CD14-positive monocyte (primary cell): ENCODE data around the gene TSHZ2. TPM values are rescaled to one million over a fixed set of nuclear protein-coding genes. Genes with fewer than 3 reads are reported as not detected.

Source experiments
- DNase-seq, 3 donors: peaks; one replicate each; pipeline ENCODE4 v3.0.0-alpha.2; 2011 to 2022
- H2AFZ ChIP-seq: 2 replicates; pipeline ENCODE4 v1.6.0; 2012; ENCODE audit warnings: mild to moderate bottlenecking, low read depth, low read length, inconsistent platforms; ENCODE audit not compliant: insufficient read depth, poor library complexity, severe bottlenecking
- H3K27ac ChIP-seq, 2 donors: 1 replicate in 1 of 2; 2 replicates in 1 of 2; pipeline ENCODE4 v1.5.1; 2012 to 2013; ENCODE audit warnings: low read length in 2 of 2, control low read depth in 1 of 2, inconsistent platforms in 1 of 2, low read depth in 1 of 2, mild to moderate bottlenecking in 1 of 2
- H3K27me3 ChIP-seq, 2 donors: one replicate each; pipeline versions ENCODE4 v1.6.0 to v1.6.1; 2011 to 2013; ENCODE audit warnings: low read length in 2 of 2; ENCODE audit not compliant: control insufficient read depth in 2 of 2, insufficient read depth in 2 of 2
- H3K36me3 ChIP-seq, 2 donors: replicated peaks in 1 of 2; 1 replicate in 1 of 2; 2 replicates in 1 of 2; pipeline versions ENCODE4 v1.5.1 to v1.6.1; 2012 to 2013; ENCODE audit warnings: low read length in 2 of 2, control low read depth in 1 of 2, inconsistent platforms in 1 of 2, mild to moderate bottlenecking in 1 of 2; ENCODE audit not compliant: insufficient read depth in 2 of 2, control insufficient read depth in 1 of 2
- H3K4me1 ChIP-seq, 2 donors: 1 replicate in 1 of 2; 2 replicates in 1 of 2; pipeline versions ENCODE4 v1.5.1 to v1.6.1; 2012 to 2013; ENCODE audit warnings: low read length in 2 of 2, control low read depth in 1 of 2, inconsistent platforms in 1 of 2, mild to moderate bottlenecking in 1 of 2, moderate library complexity in 1 of 2; ENCODE audit not compliant: insufficient read depth in 2 of 2, control insufficient read depth in 1 of 2
- H3K4me2 ChIP-seq: replicated peaks from 2 replicates; pipeline ENCODE3; 2012; ENCODE audit warnings: low read length, moderate library complexity, mild to moderate bottlenecking; ENCODE audit not compliant: poor library complexity, severe bottlenecking; ENCODE audit errors: extremely low read depth
- H3K4me3 ChIP-seq, 3 experiments: fragments of 200-600 bp in 1 of 3; sonication (generic) in 1 of 3; replicated peaks in 1 of 3; 1 replicate in 2 of 3; 2 replicates in 1 of 3; pipeline ENCODE4 v1.5.1; 2011 to 2013; ENCODE audit warnings: low read length in 3 of 3, mild to moderate bottlenecking in 3 of 3, control low read depth in 2 of 3, low read depth in 2 of 3, inconsistent platforms in 1 of 3, moderate library complexity in 1 of 3
- H3K79me2 ChIP-seq: 2 replicates; pipeline ENCODE4 v1.6.0; 2012; ENCODE audit warnings: mild to moderate bottlenecking, control low read depth, inconsistent platforms, low read length, moderate library complexity; ENCODE audit not compliant: insufficient read depth
- H3K9ac ChIP-seq: 2 replicates; pipeline ENCODE4 v1.6.0; 2017; ENCODE audit warnings: low read length, mild to moderate bottlenecking; ENCODE audit not compliant: insufficient read depth, poor library complexity, severe bottlenecking
- H3K9me3 ChIP-seq, 2 donors: replicated peaks in 1 of 2; 1 replicate in 1 of 2; 2 replicates in 1 of 2; pipeline versions ENCODE4 v1.5.1 to v1.6.1; 2012 to 2013; ENCODE audit warnings: low read length in 2 of 2, control low read depth in 1 of 2; ENCODE audit not compliant: control insufficient read depth in 1 of 2, insufficient read depth in 1 of 2
- H4K20me1 ChIP-seq: 2 replicates; pipeline ENCODE4 v1.6.0; 2012; ENCODE audit warnings: mild to moderate bottlenecking, low read length, control low read depth, moderate library complexity; ENCODE audit not compliant: insufficient read depth
- H3K27ac Mint-ChIP-seq, 7 donors: one replicate each; pipeline ENCODE4 v1.8.0; 2020; ENCODE audit warnings: mild to moderate bottlenecking in 7 of 7, mixed read lengths in 7 of 7, moderate library complexity in 6 of 7, inconsistent platforms in 2 of 7
- H3K27me3 Mint-ChIP-seq, 3 donors: one replicate each; pipeline ENCODE4 v1.8.0; 2021 to 2022; ENCODE audit warnings: low read depth in 3 of 3, mild to moderate bottlenecking in 3 of 3, mixed read lengths in 3 of 3, moderate library complexity in 3 of 3, inconsistent platforms in 1 of 3
- H3K36me3 Mint-ChIP-seq, 2 donors: one replicate each; pipeline ENCODE4 v1.8.0; 2020; ENCODE audit warnings: mixed read lengths in 2 of 2, inconsistent platforms in 1 of 2, mild to moderate bottlenecking in 1 of 2
- H3K4me1 Mint-ChIP-seq: one replicate; pipeline ENCODE4 v1.8.0; 2020; ENCODE audit warnings: mild to moderate bottlenecking, mixed read lengths
- H3K4me3 Mint-ChIP-seq, 2 donors: one replicate each; pipeline ENCODE4 v1.8.0; 2020; ENCODE audit warnings: mild to moderate bottlenecking in 2 of 2, mixed read lengths in 2 of 2, moderate library complexity in 1 of 2
- H3K9me3 Mint-ChIP-seq, 7 donors: one replicate each; pipeline ENCODE4 v1.8.0; 2020 to 2022; ENCODE audit warnings: mixed read lengths in 7 of 7, mild to moderate bottlenecking in 6 of 7, moderate library complexity in 6 of 7, inconsistent platforms in 2 of 7
- WGBS: methylation state at CpG from one replicate; pipeline ENCODE4 v1.1.5; 2013; ENCODE audit warnings: missing lambda C conversion rate; ENCODE audit not compliant: insufficient coverage; 5-methylcytosine and 5-hydroxymethylcytosine counted together
- intact Hi-C, 2 donors: fragments of 100-400 bp; cut with micrococcal nuclease; formaldehyde crosslinking; loops; one replicate each; pipeline versions ENCODE4 v1.15.0 to v1.15.1; 2023
- polyA plus RNA-seq, 3 donors: library from polyadenylated mRNA; depleted of rRNA in 1 of 3; unstranded in 2 of 3; stranded (reverse) in 1 of 3; fragments of 300-500 nt in 2 of 3; fragments of >200 nt in 1 of 3; fragmentation: Illumina TruSeq in 2 of 3; gene quantifications; 1 replicate in 2 of 3; 2 replicates in 1 of 3; pipeline ENCODE4 v1.2.3, GENCODE V29; 2012 to 2021
- TF ChIP-seq, protein P1 (sequence below): fragments of 200-600 bp; IDR thresholded peaks from one replicate; pipeline ENCODE4 v1.8.0; 2022; ENCODE audit warnings: antibody characterized with exemption, mild to moderate bottlenecking

The TSHZ2 gene
- polyA plus RNA-seq, 3 donors = not detected

DNA sequence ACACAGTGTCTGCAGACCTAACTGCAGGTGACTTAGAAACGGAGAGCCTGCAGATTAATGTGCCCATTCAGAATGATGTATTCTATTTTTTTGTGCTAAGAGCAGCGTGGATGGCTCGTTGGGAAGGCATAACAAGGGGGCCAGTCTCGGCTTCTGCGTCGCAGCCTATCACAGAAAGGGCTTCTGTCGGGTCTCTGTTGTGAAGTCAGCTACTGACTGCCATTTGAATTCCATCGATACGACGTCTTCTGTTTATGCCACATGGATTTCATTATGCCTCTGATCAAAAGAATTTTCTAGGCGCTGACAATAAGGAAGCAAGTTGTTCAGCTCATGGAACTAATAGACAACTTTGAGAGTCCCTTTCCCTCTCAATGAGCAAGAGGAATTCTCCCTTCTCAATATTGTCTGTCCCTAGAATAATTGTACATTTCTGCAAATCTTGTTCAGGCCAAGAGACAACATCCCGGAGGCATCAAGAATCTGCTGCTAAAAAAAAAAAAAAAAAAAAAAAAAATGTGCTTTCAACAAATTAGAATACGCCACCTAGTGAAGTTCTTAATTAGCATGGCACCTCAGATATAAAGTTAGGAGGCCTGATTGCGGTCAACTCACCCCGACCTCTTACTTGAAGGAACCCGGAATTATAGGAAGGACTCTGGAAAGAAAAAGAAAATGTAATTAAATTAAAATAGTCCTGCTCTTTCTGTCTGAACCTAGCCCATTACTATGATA is 223.9 kb downstream of the TSHZ2 start:
- Histone ChIP-seq H3K27ac (no peak overlapping the region), H4K20me1 (no peaks in the 10 kb centered on the region), H3K36me3 (no peaks in the 10 kb centered on the region), H3K79me2 (no peaks in the 10 kb centered on the region), H3K9me3 (no peaks in the 10 kb centered on the region), H3K9ac (no peak overlapping the region), H3K4me3 (no peak overlapping the region), H3K27me3 (no peaks in the 10 kb centered on the region), H3K4me2 (no peak overlapping the region), H2AFZ (no peak overlapping the region), H3K4me1 (no peaks in the 10 kb centered on the region)
- TF ChIP-seq, protein P1, sequence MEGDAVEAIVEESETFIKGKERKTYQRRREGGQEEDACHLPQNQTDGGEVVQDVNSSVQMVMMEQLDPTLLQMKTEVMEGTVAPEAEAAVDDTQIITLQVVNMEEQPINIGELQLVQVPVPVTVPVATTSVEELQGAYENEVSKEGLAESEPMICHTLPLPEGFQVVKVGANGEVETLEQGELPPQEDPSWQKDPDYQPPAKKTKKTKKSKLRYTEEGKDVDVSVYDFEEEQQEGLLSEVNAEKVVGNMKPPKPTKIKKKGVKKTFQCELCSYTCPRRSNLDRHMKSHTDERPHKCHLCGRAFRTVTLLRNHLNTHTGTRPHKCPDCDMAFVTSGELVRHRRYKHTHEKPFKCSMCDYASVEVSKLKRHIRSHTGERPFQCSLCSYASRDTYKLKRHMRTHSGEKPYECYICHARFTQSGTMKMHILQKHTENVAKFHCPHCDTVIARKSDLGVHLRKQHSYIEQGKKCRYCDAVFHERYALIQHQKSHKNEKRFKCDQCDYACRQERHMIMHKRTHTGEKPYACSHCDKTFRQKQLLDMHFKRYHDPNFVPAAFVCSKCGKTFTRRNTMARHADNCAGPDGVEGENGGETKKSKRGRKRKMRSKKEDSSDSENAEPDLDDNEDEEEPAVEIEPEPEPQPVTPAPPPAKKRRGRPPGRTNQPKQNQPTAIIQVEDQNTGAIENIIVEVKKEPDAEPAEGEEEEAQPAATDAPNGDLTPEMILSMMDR = no peak
- no peaks in the 10 kb centered on the region for H3K4me1 Mint-ChIP-seq
- H3K27me3 Mint-ChIP-seq = peaks cover 2 to 14% (median 2%) of the 10 kb centered on the region in 3 donors
- no peaks in the 10 kb centered on the region for H3K9me3 Mint-ChIP-seq
- 91% methylated on average over 11 of the region's 16 CpGs for WGBS
- DNase-seq = no peak
- intact Hi-C loops = no loop called here
- H3K36me3 Mint-ChIP-seq = no peaks in the 10 kb centered on the region
- H3K27ac Mint-ChIP-seq = no peak overlapping the region
- no peak overlapping the region for H3K4me3 Mint-ChIP-seq

DNA sequence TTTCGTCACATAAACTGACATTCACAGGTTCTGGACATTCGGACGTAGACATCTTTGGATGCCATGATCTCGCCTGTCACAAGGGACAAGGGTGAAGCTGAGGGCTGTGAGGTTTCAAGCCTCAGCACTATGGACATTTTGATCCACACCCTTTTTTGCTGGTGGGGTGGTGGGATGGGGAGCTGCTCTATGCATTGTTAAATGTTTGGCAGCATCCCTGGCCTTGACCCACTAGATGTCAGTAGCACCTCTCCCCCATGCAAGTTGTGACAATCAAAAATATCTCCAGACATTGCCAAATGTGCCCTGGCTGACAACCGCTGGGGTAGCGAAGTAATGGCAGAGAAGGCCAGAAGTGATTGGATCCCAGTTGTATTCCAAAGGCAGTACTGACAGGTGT is 229.4 kb downstream of the TSHZ2 start:
- Mint-ChIP-seq H3K4me3 (no peak overlapping the region), H3K9me3 (no peaks in the 10 kb centered on the region), H3K27ac (no peak overlapping the region), H3K4me1 (no peaks in the 10 kb centered on the region), H3K36me3 (no peaks in the 10 kb centered on the region), H3K27me3 (peaks cover 2 to 3% (median 2%) of the 10 kb centered on the region in 3 donors)
- no peaks in the 10 kb centered on the region for H4K20me1 ChIP-seq
- no peak overlapping the region for H2AFZ ChIP-seq
- no peaks in the 10 kb centered on the region for H3K4me1 ChIP-seq
- H3K9me3 ChIP-seq = no peaks in the 10 kb centered on the region
- no peak overlapping the region for H3K4me3 ChIP-seq
- no peak for DNase-seq
- H3K79me2 ChIP-seq = no peaks in the 10 kb centered on the region
- 86% methylated on average over 2 of the region's 6 CpGs for WGBS
- no peaks in the 10 kb centered on the region for H3K27me3 ChIP-seq
- H3K4me2 ChIP-seq = no peak overlapping the region
- H3K9ac ChIP-seq = no peak overlapping the region
- TF ChIP-seq, protein P1 = no peak
- intact Hi-C loops = no loop called here
- no peak overlapping the region for H3K27ac ChIP-seq
- H3K36me3 ChIP-seq = no peaks in the 10 kb centered on the region
